HG03520 (cell line): ENCODE results near the gene TAMM41.
"Not testable (repeated sequence)": the region's sequence is repeated elsewhere in the genome, so short reads cannot be mapped to it uniquely, and the experiment has no call there.

Source experiments
- ATAC-seq: cut with Tn5 transposase; IDR thresholded peaks from one replicate; pipeline ENCODE4 v1.9.1; 2021; ENCODE audit warnings: mild to moderate bottlenecking, moderate library complexity; ENCODE audit not compliant: unreplicated experiment

The TAMM41 gene

GRCh38 chr3:11815111-11815510 lies 31.6 kb downstream of the TAMM41 start:
- ATAC-seq = no peak

GRCh38 chr3:11814663-11815062 lies 32.0 kb downstream of the TAMM41 start:
- no peak for ATAC-seq

- no peak for ATAC-seq
These were observed 36.4 kb downstream of the TAMM41 start for GRCh38 chr3:11810276-11810675.

DNA sequence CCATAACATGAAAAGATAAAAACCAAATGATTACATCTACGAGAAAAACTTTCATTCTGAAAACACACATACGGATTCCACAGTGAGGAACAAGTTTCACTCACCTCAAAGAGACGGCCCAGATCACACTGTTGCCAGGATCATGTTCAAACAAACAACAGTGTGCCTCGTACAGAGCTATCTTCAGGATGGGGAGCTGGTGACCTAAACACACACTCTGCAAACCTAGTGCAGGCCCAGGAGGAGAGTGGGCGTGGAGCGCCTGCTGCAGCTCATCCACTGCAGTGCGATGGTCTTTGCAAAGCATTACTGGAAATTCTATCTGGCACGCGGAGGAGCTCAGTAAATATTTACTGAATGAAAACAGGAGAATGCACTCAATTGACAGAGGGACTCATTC lies 38.5 kb downstream of the TAMM41 start:
- no peak for ATAC-seq

DNA sequence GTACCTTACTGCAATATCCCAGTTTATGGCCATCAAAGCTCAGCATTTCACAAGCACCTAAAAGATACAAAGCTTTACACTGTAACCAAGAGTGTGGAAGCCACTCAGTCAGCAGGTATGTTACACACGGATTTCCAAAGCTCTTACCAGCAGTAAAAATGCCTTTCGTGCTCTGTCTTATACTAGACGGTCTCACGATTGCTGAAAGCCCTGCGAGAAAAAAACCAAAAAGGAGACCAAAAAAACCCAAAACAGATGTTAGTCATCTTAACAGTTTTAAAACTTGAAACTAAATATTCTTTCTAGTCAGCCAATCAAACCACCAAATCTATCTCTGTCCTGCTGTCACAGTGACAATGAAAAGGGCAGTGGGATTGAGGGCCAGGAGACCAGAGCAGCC lies 39.0 kb downstream of the TAMM41 start:
- no peak for ATAC-seq

- no peak for ATAC-seq
These were observed 41.0 kb downstream of the TAMM41 start for GRCh38 chr3:11805716-11806115.

DNA sequence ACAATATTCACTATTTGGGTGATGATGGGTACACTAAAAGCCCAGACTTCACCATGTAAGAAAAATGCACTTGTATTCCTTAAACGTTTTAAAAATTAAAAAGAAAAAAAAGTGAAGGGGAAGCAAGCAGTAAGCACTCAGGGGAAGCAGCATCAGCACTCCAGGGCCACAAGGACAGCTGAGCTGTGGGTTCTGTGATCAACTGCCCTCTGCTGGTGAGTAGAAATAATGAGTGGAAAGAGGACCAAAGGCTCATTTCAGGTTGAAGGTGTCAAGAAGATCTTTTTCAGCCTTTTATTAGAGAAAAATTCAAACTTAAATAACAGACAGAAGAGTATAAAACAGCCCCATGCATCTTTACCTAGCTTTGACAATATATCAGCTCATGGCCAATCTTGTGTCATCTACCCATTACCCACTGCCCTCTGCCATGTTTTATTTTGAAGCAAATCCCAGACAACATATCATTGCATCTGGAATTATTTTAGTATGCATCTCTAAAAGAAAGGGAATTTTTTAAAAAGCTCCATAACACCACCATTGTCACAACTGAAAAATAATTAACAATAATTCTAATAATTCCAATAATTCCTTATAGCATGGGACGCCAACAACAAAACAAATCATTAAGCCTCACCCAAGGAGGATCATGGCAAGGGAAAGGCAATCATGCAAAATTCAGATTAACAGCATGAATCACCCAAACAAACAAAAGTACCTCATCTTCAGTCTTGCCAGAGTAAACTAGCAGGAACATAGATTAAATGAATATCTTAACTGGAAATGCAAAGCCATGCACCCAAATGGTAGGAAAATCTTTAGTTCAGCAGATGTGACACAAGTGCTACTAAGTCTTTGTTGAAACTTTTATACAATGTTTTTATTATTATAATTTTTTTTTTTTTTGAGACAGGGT lies 42.5 kb downstream of the TAMM41 start:
- ATAC-seq = peak; percentile 60

DNA sequence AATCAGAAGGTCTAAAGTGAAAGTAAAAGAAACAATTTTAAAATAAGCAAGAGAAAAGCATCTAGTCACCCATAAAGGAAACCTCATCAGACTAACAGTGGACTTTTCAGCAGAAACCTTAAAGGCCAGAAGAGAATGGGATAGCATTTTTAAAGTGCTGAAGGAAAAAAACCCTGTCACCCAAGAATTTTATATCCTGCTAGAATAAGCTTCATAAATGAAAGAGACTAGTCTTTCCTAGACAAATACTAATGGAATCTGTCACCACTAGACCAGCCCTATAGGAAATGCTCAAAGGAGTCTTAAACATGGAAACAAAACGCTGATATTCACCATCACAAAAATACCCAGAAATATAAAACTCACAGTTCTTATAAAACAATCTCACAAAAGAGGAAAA lies 46.9 kb downstream of the TAMM41 start:
- no peak for ATAC-seq

DNA sequence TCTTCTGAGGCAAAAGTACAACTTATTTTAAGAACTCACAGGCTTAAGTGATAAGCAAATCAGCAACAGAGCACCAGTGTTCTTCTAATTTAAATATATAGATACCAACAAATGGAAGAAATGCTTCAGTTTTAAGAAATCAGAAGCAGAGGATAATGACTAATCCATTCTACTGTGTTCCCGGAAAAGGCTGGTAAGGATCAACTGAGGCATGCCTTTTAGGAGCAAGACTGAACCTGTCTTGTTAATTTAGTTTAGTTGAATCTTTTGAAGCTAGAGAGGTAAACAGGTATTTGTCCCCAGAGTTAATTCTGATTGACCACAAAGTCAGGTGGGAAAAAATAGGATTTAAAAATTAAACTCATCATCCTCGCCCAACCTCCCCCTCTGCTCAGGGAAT lies 51.8 kb downstream of the TAMM41 start:
- ATAC-seq = no peak

GRCh38 chr3:11791339-11792200 lies 55.1 kb downstream of the TAMM41 start:
- no peak for ATAC-seq

- no peak for ATAC-seq
These were observed 57.3 kb downstream of the TAMM41 start for GRCh38 chr3:11789412-11789811.

DNA sequence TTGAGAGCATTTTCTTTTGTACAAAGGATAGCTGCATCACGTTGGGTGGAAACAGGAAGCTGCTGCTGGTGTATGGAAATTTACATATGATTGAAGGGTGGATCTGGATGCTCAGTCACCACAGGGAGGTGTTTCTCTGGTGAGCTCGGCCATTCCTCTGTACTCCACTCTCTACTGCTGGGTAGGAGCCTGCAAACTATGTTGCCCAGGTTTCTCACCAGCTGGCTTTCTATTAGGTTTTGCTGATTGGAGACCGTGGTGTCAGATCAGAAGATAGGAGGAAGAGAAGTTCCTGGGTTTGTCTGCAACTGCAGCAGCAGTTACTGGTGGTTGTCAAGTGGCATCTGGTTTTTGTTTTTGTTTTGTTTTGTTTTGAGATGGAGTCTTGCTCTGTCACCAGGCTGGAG lies 61.7 kb downstream of the TAMM41 start:
- ATAC-seq = no peak

GRCh38 chr3:11780341-11780740 lies 66.3 kb downstream of the TAMM41 start:
- no peak for ATAC-seq

GRCh38 chr3:11779626-11780025 lies 67.1 kb downstream of the TAMM41 start:
- no peak for ATAC-seq

- no peak for ATAC-seq
These were observed 68.4 kb downstream of the TAMM41 start for GRCh38 chr3:11778248-11778647.

GRCh38 chr3:11776346-11776745 lies 70.3 kb downstream of the TAMM41 start:
- no peak for ATAC-seq

DNA sequence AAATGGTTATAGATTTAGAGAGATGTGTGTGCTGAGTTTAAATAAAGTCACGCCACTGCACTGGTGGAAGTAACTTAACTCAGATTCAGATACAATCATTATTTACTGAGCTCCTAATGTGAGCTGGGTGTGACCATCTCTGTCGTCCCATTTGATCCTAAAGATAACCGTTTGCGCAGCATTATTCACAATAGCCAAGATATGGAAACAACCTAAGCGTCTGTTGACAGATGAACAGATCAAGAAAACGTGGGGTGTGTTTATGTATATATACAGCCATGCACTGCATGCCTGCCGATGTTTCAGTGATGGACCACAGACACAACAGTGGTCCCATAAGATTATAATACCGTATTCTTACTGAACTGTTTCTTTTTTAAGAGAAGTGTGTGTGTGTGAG lies 71.2 kb downstream of the TAMM41 start:
- no peak for ATAC-seq

- ATAC-seq = no peak
These were observed 72.3 kb downstream of the TAMM41 start for GRCh38 chr3:11774296-11774877.

- ATAC-seq = not testable (repeated sequence)
These were observed 74.8 kb downstream of the TAMM41 start for GRCh38 chr3:11771931-11772330.

- peak; percentile 98 for ATAC-seq
These were observed 76.0 kb downstream of the TAMM41 start for GRCh38 chr3:11770477-11771391.
